Endodermal cell (in vitro differentiated cells): ENCODE data around the gene EIPR1. TPM values are rescaled to one million over a fixed set of nuclear protein-coding genes. Genes with fewer than 3 reads are reported as not detected.

Experiments used
- DNase-seq: peaks from one replicate; pipeline ENCODE4 v3.0.0-alpha.2; 2017
- H3K27ac ChIP-seq: 2 replicates; pipeline ENCODE4 v1.5.1; 2013; ENCODE audit warnings: mild to moderate bottlenecking, low read depth, low read length, moderate library complexity
- H3K27me3 ChIP-seq: 2 replicates; pipeline ENCODE4 v1.6.1; 2013; ENCODE audit warnings: mild to moderate bottlenecking, low read length, moderate library complexity; ENCODE audit not compliant: insufficient read depth, control insufficient read depth, poor library complexity, severe bottlenecking
- H3K36me3 ChIP-seq: 2 replicates; pipeline ENCODE4 v1.7.0; 2013; ENCODE audit warnings: mild to moderate bottlenecking, low read length, moderate library complexity; ENCODE audit not compliant: control insufficient read depth, insufficient read depth
- H3K4me1 ChIP-seq: one replicate; pipeline ENCODE4 v1.7.0; 2013; ENCODE audit warnings: low read length; ENCODE audit not compliant: control insufficient read depth, insufficient read depth
- H3K4me3 ChIP-seq: 2 replicates; pipeline ENCODE4 v1.5.1; 2013; ENCODE audit warnings: mild to moderate bottlenecking, low read length, moderate library complexity
- H3K9ac ChIP-seq: 2 replicates; pipeline ENCODE4 v1.6.1; 2013; ENCODE audit warnings: mild to moderate bottlenecking, low read length, moderate library complexity; ENCODE audit not compliant: poor library complexity, severe bottlenecking; ENCODE audit errors: extremely low read depth
- H3K9me3 ChIP-seq: 2 replicates; pipeline ENCODE4 v1.6.1; 2013; ENCODE audit warnings: mild to moderate bottlenecking, low read length, moderate library complexity; ENCODE audit not compliant: control insufficient read depth
- H3K27ac Mint-ChIP-seq: 2 replicates; pipeline ENCODE4 v1.8.0; 2020; ENCODE audit warnings: mixed read lengths
- H3K27me3 Mint-ChIP-seq: 2 replicates; pipeline ENCODE4 v1.8.0; 2021; ENCODE audit warnings: mild to moderate bottlenecking, mixed read lengths; ENCODE audit not compliant: insufficient read depth
- H3K36me3 Mint-ChIP-seq: 2 replicates; pipeline ENCODE4 v1.8.0; 2020; ENCODE audit warnings: low read depth, mixed read lengths
- H3K4me1 Mint-ChIP-seq: 2 replicates; pipeline ENCODE4 v1.8.0; 2020; ENCODE audit warnings: mixed read lengths
- H3K4me3 Mint-ChIP-seq: 2 replicates; pipeline ENCODE4 v1.8.0; 2020; ENCODE audit warnings: mild to moderate bottlenecking, moderate library complexity, mixed read lengths
- H3K9me3 Mint-ChIP-seq: 2 replicates; pipeline ENCODE4 v1.8.0; 2020; ENCODE audit warnings: mild to moderate bottlenecking, mixed read lengths
- CTCF ChIP-seq: fragments of 200-600 bp; sonication (generic); conservative IDR thresholded peaks from 2 replicates; pipeline ENCODE4 v1.5.0; 2021; ENCODE audit warnings: antibody characterized with exemption, mild to moderate bottlenecking
- WGBS, 2 experiments: methylation state at CpG; one replicate each; pipeline versions ENCODE4 v1.1.5 to v1.1.7; 2013; ENCODE audit warnings: missing lambda C conversion rate in 2 of 2, mixed read lengths in 1 of 2; ENCODE audit not compliant: insufficient coverage in 1 of 2, insufficient read length in 1 of 2; 5-methylcytosine and 5-hydroxymethylcytosine counted together
- total RNA-seq, 2 donors: library from RNA; stranded (reverse); fragmentation: NEBNext Ultra II Directional in 1 of 2; extraction: Animal tissue kit (Norgen Biotek cat#: 25700) in 1 of 2; gene quantifications; 2 replicates in 1 of 2; 3 replicates in 1 of 2; pipeline ENCODE4 v1.2.1, GENCODE V29; 2021

EIPR1 gene
- total RNA-seq, 2 donors from 2014 or later = 30.1 to 36.8 TPM

- Histone ChIP-seq H3K36me3 (no peaks in the 10 kb centered on the region), H3K4me3 (no peak overlapping the region), H3K4me1 (no peaks in the 10 kb centered on the region), H3K27ac (no peak overlapping the region), H3K9me3 (peaks cover 32% of the 10 kb centered on the region), H3K27me3 (no peaks in the 10 kb centered on the region), H3K9ac (no peak overlapping the region)
- DNase-seq = no peak
- 95 to 97% methylated on average over 4 to 7 of the region's 7 CpGs for WGBS, 2 experiments
- H3K9me3 Mint-ChIP-seq = peaks cover 18% of the 10 kb centered on the region
- no peaks in the 10 kb centered on the region for H3K4me1 Mint-ChIP-seq
- no peak overlapping the region for H3K4me3 Mint-ChIP-seq
- no peak overlapping the region for H3K27ac Mint-ChIP-seq
- peaks cover 31% of the 10 kb centered on the region for H3K36me3 Mint-ChIP-seq
- no peaks in the 10 kb centered on the region for H3K27me3 Mint-ChIP-seq
- TF ChIP-seq CTCF = no peak
Observed at GRCh38 chr2:3272761-3273160, 104.9 kb downstream of the EIPR1 start.

GRCh38 chr2:3270095-3270478 lies 107.5 kb downstream of the EIPR1 start:
- no peak for DNase-seq
- Histone ChIP-seq H3K9ac (no peak overlapping the region), H3K4me1 (peaks cover 18% of the 10 kb centered on the region), H3K27me3 (no peaks in the 10 kb centered on the region), H3K27ac (no peak overlapping the region), H3K4me3 (no peak overlapping the region), H3K9me3 (peaks cover 21% of the 10 kb centered on the region), H3K36me3 (no peaks in the 10 kb centered on the region)
- Mint-ChIP-seq H3K4me1 (peaks cover 16% of the 10 kb centered on the region), H3K27ac (no peak overlapping the region), H3K4me3 (no peak overlapping the region), H3K9me3 (peaks cover 11% of the 10 kb centered on the region), H3K36me3 (peaks cover 25% of the 10 kb centered on the region), H3K27me3 (no peaks in the 10 kb centered on the region)
- 96% methylated on average over 5 to 8 of the region's 8 CpGs for WGBS, 2 experiments
- no peak for TF ChIP-seq CTCF

GRCh38 chr2:3269425-3270094 lies 108.1 kb downstream of the EIPR1 start:
- no peak for TF ChIP-seq CTCF
- Mint-ChIP-seq H3K36me3 (peaks cover 25% of the 10 kb centered on the region), H3K4me1 (peaks cover 18% of the 10 kb centered on the region), H3K4me3 (no peak overlapping the region), H3K9me3 (peaks cover 8% of the 10 kb centered on the region), H3K27ac (no peak overlapping the region), H3K27me3 (no peaks in the 10 kb centered on the region)
- Histone ChIP-seq H3K9me3 (peaks cover 16% of the 10 kb centered on the region), H3K27me3 (no peaks in the 10 kb centered on the region), H3K4me3 (no peak overlapping the region), H3K36me3 (no peaks in the 10 kb centered on the region), H3K9ac (no peak overlapping the region), H3K27ac (no peak overlapping the region), H3K4me1 (peaks cover 18% of the 10 kb centered on the region)
- DNase-seq = no peak
- WGBS, 2 experiments = 92 to 100% methylated on average over 14 to 20 of the region's 22 CpGs
